OCI-LY3 (cell line): ENCODE data around the gene FRAS1.

ENCODE experiments used
- EZH2phosphoT487 ChIP-seq: fragments of 200-600 bp; shearing (Covaris generic); IDR thresholded peaks from 2 replicates; pipeline ENCODE4 v1.6.1; 2018; ENCODE audit warnings: antibody characterized with exemption, mixed run types, low read depth
- TF ChIP-seq, protein P1 (sequence below): fragments of 200-600, 300-600 bp; sonication (generic); IDR thresholded peaks from 2 replicates; pipeline ENCODE4 v1.5.1; 2014; ENCODE audit warnings: antibody characterized with exemption, low read length, low read depth

GRCh38 chr4:78324625-78325024 is 267.5 kb downstream of the FRAS1 start:
- TF ChIP-seq, protein P1, sequence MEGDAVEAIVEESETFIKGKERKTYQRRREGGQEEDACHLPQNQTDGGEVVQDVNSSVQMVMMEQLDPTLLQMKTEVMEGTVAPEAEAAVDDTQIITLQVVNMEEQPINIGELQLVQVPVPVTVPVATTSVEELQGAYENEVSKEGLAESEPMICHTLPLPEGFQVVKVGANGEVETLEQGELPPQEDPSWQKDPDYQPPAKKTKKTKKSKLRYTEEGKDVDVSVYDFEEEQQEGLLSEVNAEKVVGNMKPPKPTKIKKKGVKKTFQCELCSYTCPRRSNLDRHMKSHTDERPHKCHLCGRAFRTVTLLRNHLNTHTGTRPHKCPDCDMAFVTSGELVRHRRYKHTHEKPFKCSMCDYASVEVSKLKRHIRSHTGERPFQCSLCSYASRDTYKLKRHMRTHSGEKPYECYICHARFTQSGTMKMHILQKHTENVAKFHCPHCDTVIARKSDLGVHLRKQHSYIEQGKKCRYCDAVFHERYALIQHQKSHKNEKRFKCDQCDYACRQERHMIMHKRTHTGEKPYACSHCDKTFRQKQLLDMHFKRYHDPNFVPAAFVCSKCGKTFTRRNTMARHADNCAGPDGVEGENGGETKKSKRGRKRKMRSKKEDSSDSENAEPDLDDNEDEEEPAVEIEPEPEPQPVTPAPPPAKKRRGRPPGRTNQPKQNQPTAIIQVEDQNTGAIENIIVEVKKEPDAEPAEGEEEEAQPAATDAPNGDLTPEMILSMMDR = no peak
- no peak for TF ChIP-seq EZH2phosphoT487
